HUES6 (cell line): Measurements from ENCODE around the gene AIMP1.

Experiments
- H3K27ac ChIP-seq: 2 replicates; pipeline ENCODE4 v1.7.0; 2013; ENCODE audit warnings: low read depth, mild to moderate bottlenecking, low read length, inconsistent platforms
- H3K27me3 ChIP-seq: 2 replicates; pipeline ENCODE4 v1.6.1; 2013; ENCODE audit warnings: low read length; ENCODE audit not compliant: control insufficient read depth, insufficient read depth
- H3K36me3 ChIP-seq: 2 replicates; pipeline ENCODE4 v1.6.1; 2013; ENCODE audit warnings: low read length; ENCODE audit not compliant: control insufficient read depth, insufficient read depth
- H3K4me1 ChIP-seq: 2 replicates; pipeline ENCODE4 v1.6.1; 2013; ENCODE audit warnings: low read length; ENCODE audit not compliant: control insufficient read depth, insufficient read depth
- H3K4me3 ChIP-seq: 2 replicates; pipeline ENCODE4 v1.5.1; 2013; ENCODE audit warnings: low read depth, low read length
- H3K9ac ChIP-seq: one replicate; pipeline ENCODE4 v1.6.1; 2013; ENCODE audit warnings: mild to moderate bottlenecking, low read length
- H3K9me3 ChIP-seq: 2 replicates; pipeline ENCODE4 v1.6.1; 2013; ENCODE audit warnings: low read depth, low read length; ENCODE audit not compliant: control insufficient read depth, insufficient read depth

Gene AIMP1

GRCh38 chr4:106315968-106316772 is at the start of gene AIMP1, which contains the start of gene TBCK:
Gene AIMP1 (plus strand): TSS chr4:106316550. CDS start chr4:106325010, 8,460 bp downstream.
Gene TBCK (minus strand): TSS chr4:106316209. CDS start chr4:106308960, 7,249 bp downstream.
- H3K4me1 ChIP-seq: 0 out of 2 replicates have a peak, but pooled peaks cover 4% of the 10 kb centered on the region
- H3K9me3 ChIP-seq: peaks cover 8% of the 10 kb centered on the region
- peak within 1 kb of the TSS; percentile 99 for H3K27ac ChIP-seq
- H3K4me3 ChIP-seq: peak within 1 kb of the TSS; percentile 90
- peaks cover 7% of the 10 kb centered on the region; the same call in 1 of the 2 replicates for H3K36me3 ChIP-seq
- no peaks in the 10 kb centered on the region for H3K27me3 ChIP-seq
- H3K9ac ChIP-seq: peak within 1 kb of the TSS; percentile 100

GRCh38 chr4:106268786-106269185 is 47.6 kb upstream of the AIMP1 start:
- no peaks in the 10 kb centered on the region for H3K36me3 ChIP-seq
- no peaks in the 10 kb centered on the region for H3K27me3 ChIP-seq
- no peaks in the 10 kb centered on the region for H3K4me1 ChIP-seq

GRCh38 chr4:106269711-106270110 is 46.6 kb upstream of the AIMP1 start:
- Histone ChIP-seq H3K9ac (no peak overlapping the region), H3K36me3 (peaks cover under 1% of the 10 kb centered on the region; the same call in 1 of the 2 replicates), H3K4me3 (no peak overlapping the region), H3K27ac (no peak overlapping the region), H3K4me1 (no peaks in the 10 kb centered on the region), H3K9me3 (no peaks in the 10 kb centered on the region), H3K27me3 (no peaks in the 10 kb centered on the region)

More at GRCh38 chr4:106268786-106269185, 47.6 kb upstream of the AIMP1 start:
- Histone ChIP-seq H3K4me3 (no peak overlapping the region), H3K27ac (no peak overlapping the region), H3K9ac (no peak overlapping the region), H3K9me3 (no peaks in the 10 kb centered on the region)

GRCh38 chr4:106270736-106271135 is 45.6 kb upstream of the AIMP1 start:
- Histone ChIP-seq H3K27ac (no peak overlapping the region), H3K9ac (no peak overlapping the region), H3K27me3 (no peaks in the 10 kb centered on the region), H3K4me3 (no peak overlapping the region), H3K36me3 (peaks cover 3% of the 10 kb centered on the region), H3K4me1 (no peaks in the 10 kb centered on the region), H3K9me3 (no peaks in the 10 kb centered on the region)

GRCh38 chr4:106273831-106274230 is 42.5 kb upstream of the AIMP1 start:
- H3K27me3 ChIP-seq: no peaks in the 10 kb centered on the region
- H3K9me3 ChIP-seq: no peaks in the 10 kb centered on the region
- H3K4me1 ChIP-seq: no peaks in the 10 kb centered on the region
- no peak overlapping the region for H3K4me3 ChIP-seq
- no peak overlapping the region for H3K9ac ChIP-seq
- peak overlapping the region; percentile 45; the same call in 1 of the 2 replicates for H3K27ac ChIP-seq
- peaks cover 3% of the 10 kb centered on the region for H3K36me3 ChIP-seq

GRCh38 chr4:106277140-106277675 is 39.1 kb upstream of the AIMP1 start:
- no peaks in the 10 kb centered on the region for H3K9me3 ChIP-seq
- no peaks in the 10 kb centered on the region for H3K27me3 ChIP-seq
- no peaks in the 10 kb centered on the region for H3K4me1 ChIP-seq
- H3K36me3 ChIP-seq: peaks cover 3% of the 10 kb centered on the region
- H3K9ac ChIP-seq: no peak overlapping the region
- H3K27ac ChIP-seq: no peak overlapping the region
- no peak overlapping the region for H3K4me3 ChIP-seq

DNA sequence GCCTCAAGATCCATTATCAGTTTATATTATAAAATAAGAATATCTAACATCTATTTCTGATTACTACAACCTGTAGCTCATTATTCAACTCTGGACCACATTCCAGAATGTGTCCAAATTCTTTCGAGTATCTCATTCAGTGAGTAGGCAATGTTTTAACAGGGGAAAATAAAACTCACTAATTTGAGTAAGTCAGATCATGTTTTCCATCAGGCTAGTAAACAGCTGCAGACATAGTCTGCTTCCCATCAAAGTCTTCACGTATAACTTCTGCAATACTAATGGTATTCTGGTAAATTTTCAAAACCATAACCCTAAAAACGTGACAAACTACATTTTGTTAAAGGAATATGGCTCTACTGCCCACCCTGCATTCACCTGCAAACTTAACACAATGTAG is 32.1 kb upstream of the AIMP1 start:
- Histone ChIP-seq H3K4me1 (peaks cover 13% of the 10 kb centered on the region), H3K9me3 (no peaks in the 10 kb centered on the region), H3K4me3 (no peak overlapping the region), H3K27me3 (no peaks in the 10 kb centered on the region), H3K9ac (no peak overlapping the region), H3K27ac (no peak overlapping the region), H3K36me3 (no peaks in the 10 kb centered on the region; the same call in 1 of the 2 replicates)

GRCh38 chr4:106286611-106287010 is 29.7 kb upstream of the AIMP1 start:
- H3K36me3 ChIP-seq: no peaks in the 10 kb centered on the region; the same call in 1 of the 2 replicates
- no peaks in the 10 kb centered on the region for H3K27me3 ChIP-seq
- H3K27ac ChIP-seq: no peak overlapping the region
- H3K4me3 ChIP-seq: no peak overlapping the region
- no peak overlapping the region for H3K9ac ChIP-seq
- peaks cover 13% of the 10 kb centered on the region for H3K4me1 ChIP-seq
- no peaks in the 10 kb centered on the region for H3K9me3 ChIP-seq

- no peaks in the 10 kb centered on the region; the same call in 1 of the 2 replicates for H3K36me3 ChIP-seq
- no peak overlapping the region for H3K9ac ChIP-seq
- peaks cover 13% of the 10 kb centered on the region for H3K4me1 ChIP-seq
- no peak overlapping the region for H3K27ac ChIP-seq
- no peak overlapping the region for H3K4me3 ChIP-seq
- no peaks in the 10 kb centered on the region for H3K27me3 ChIP-seq
- H3K9me3 ChIP-seq: no peaks in the 10 kb centered on the region
These were observed 28.9 kb upstream of the AIMP1 start for GRCh38 chr4:106287353-106287969.

DNA sequence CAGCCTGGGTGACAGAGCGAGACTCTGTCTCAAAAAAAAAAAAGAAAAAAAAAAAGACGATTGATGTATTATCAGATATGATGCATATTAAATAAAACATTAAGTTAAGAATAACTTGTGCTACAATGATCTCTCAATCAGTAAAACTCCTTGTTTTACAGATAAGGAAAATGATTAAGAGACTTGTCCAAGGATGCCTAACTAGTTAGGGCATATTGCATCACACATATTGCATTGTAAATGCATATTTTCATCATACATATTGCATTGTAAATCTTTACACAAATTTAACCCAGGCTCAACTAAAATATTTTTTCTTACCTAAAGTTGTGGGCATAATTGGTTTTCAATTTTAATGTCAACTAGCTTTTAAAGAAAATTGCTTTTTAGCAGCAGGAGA is 26.6 kb upstream of the AIMP1 start:
- H3K4me3 ChIP-seq: no peak overlapping the region
- no peak overlapping the region for H3K27ac ChIP-seq
- H3K9me3 ChIP-seq: no peaks in the 10 kb centered on the region
- peaks cover 13% of the 10 kb centered on the region for H3K4me1 ChIP-seq
- H3K27me3 ChIP-seq: no peaks in the 10 kb centered on the region
- no peak overlapping the region for H3K9ac ChIP-seq
- peaks cover 6% of the 10 kb centered on the region for H3K36me3 ChIP-seq

- H3K27me3 ChIP-seq: no peaks in the 10 kb centered on the region
- no peak overlapping the region for H3K27ac ChIP-seq
- H3K4me1 ChIP-seq: peaks cover 12% of the 10 kb centered on the region
- H3K36me3 ChIP-seq: peaks cover 10% of the 10 kb centered on the region
- H3K4me3 ChIP-seq: no peak overlapping the region
- H3K9me3 ChIP-seq: no peaks in the 10 kb centered on the region
- no peak overlapping the region for H3K9ac ChIP-seq
These were observed 24.7 kb upstream of the AIMP1 start for GRCh38 chr4:106291678-106292077.
